OCI-LY1 (cell line): ENCODE data around the gene SDR42E2.

Experiments
- H2AFZ ChIP-seq: fragments of 200-600 bp; sonication (generic), shearing (Covaris generic); 2 replicates; pipeline ENCODE4 v1.6.0; 2014; ENCODE audit warnings: antibody characterized with exemption, mild to moderate bottlenecking, low read length
- H3F3A ChIP-seq: fragments of 200-600 bp; sonication (generic), shearing (Covaris generic); 2 replicates; pipeline ENCODE4 v1.6.0; 2014; ENCODE audit warnings: mild to moderate bottlenecking, antibody characterized with exemption, low read length, moderate library complexity; ENCODE audit not compliant: insufficient read depth
- H3K27ac ChIP-seq: fragments of 200-600 bp; sonication (generic); 2 replicates; pipeline ENCODE4 v1.5.1; 2014; ENCODE audit warnings: low read length, mixed run types, mild to moderate bottlenecking, low read depth; ENCODE audit not compliant: poor library complexity, severe bottlenecking
- H3K27me3 ChIP-seq: fragments of 200-600 bp; sonication (generic); 2 replicates; pipeline ENCODE4 v1.6.0; 2014; ENCODE audit warnings: antibody characterized with exemption, mild to moderate bottlenecking, low read length, moderate library complexity; ENCODE audit not compliant: insufficient read depth
- H3K36me3 ChIP-seq: fragments of 200-600 bp; sonication (generic); 2 replicates; pipeline ENCODE4 v1.6.1; 2014; ENCODE audit warnings: mild to moderate bottlenecking, antibody characterized with exemption, low read length, moderate library complexity, mixed read lengths; ENCODE audit not compliant: insufficient read depth
- H3K4me1 ChIP-seq: fragments of 200-600 bp; sonication (generic); 2 replicates; pipeline ENCODE4 v1.5.1; 2014; ENCODE audit warnings: mild to moderate bottlenecking, low read length, moderate library complexity; ENCODE audit not compliant: insufficient read depth, severe bottlenecking
- H3K4me2 ChIP-seq: fragments of 200-600 bp; sonication (generic), shearing (Covaris generic); 2 replicates; pipeline ENCODE4 v1.6.1; 2014; ENCODE audit warnings: low read length
- H3K4me3 ChIP-seq: fragments of 200-600 bp; sonication (generic); 2 replicates; pipeline ENCODE4 v1.5.1; 2014; ENCODE audit warnings: low read length, low read depth, mild to moderate bottlenecking, mixed read lengths; ENCODE audit not compliant: poor library complexity, severe bottlenecking
- H3K79me2 ChIP-seq: fragments of 200-600 bp; shearing (Covaris generic); 2 replicates; pipeline ENCODE4 v1.6.1; 2016; ENCODE audit warnings: mixed run types, low read length, mixed read lengths; ENCODE audit not compliant: insufficient read depth
- H3K9ac ChIP-seq: fragments of 200-600 bp; sonication (generic), shearing (Covaris generic); 2 replicates; pipeline ENCODE4 v1.6.1; 2014; ENCODE audit warnings: mild to moderate bottlenecking, low read length, mixed read lengths
- H3K9me2 ChIP-seq: fragments of 200-600 bp; sonication (generic), shearing (Covaris generic); 2 replicates; pipeline ENCODE4 v1.6.1; 2014; ENCODE audit warnings: low read depth, mild to moderate bottlenecking, low read length, mixed read lengths
- H3K9me3 ChIP-seq: fragments of 200-600 bp; shearing (Covaris generic); 2 replicates; pipeline ENCODE4 v1.6.1; 2014; ENCODE audit warnings: low read length, mixed read lengths
- H4K20me1 ChIP-seq: fragments of 200-600 bp; sonication (generic), shearing (Covaris generic); 2 replicates; pipeline ENCODE4 v1.6.0; 2016; ENCODE audit warnings: mild to moderate bottlenecking, low read length; ENCODE audit not compliant: insufficient read depth
- EZH2 ChIP-seq: fragments of 200-600 bp; sonication (generic), shearing (Covaris generic); IDR thresholded peaks from 2 replicates; pipeline ENCODE4 v1.8.0; 2017; ENCODE audit warnings: borderline replicate concordance, mixed run types, mild to moderate bottlenecking, antibody characterized with exemption, low read length, moderate library complexity, mixed read lengths
- TF ChIP-seq, protein P1 (sequence below): fragments of 200-600 bp; sonication (generic), shearing (Covaris generic); IDR thresholded peaks from 2 replicates; pipeline ENCODE4 v1.5.1; 2017; ENCODE audit warnings: mild to moderate bottlenecking, antibody characterized with exemption, low read length, moderate library complexity, mixed read lengths

SDR42E2 gene

DNA sequence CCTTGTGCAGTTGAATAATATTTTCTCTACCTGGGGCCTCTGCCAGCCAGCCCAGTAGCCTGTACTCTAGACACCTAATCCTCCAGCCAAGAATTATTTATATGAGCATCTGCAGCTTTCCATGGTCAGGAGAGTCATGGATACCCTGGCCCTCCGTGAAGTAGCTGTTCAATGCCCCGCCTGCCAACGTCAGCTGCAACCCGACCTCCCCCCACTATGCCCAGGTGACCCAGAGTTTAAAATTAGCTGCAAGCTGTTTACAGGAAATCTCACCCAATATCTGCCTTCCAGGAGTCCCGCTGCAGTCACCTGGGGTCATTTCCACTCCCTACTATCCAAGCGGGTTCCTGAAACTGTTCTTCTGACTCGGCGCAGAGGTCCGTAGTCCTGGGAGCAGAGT is 12.3 kb downstream of the SDR42E2 start:
- Histone ChIP-seq H3K4me2 (no peak overlapping the region), H3K27me3 (0 out of 2 replicates have a peak, but pooled peaks cover 8% of the 10 kb centered on the region), H3K4me1 (no peaks in the 10 kb centered on the region), H3K9me2 (no peaks in the 10 kb centered on the region), H3K4me3 (no peak overlapping the region), H3K36me3 (no peaks in the 10 kb centered on the region), H3K9me3 (no peaks in the 10 kb centered on the region), H3F3A (no peaks in the 10 kb centered on the region), H3K27ac (no peak overlapping the region), H4K20me1 (no peaks in the 10 kb centered on the region), H3K9ac (no peak overlapping the region), H3K79me2 (no peaks in the 10 kb centered on the region), H2AFZ (no peak overlapping the region)
- TF ChIP-seq, protein P1, sequence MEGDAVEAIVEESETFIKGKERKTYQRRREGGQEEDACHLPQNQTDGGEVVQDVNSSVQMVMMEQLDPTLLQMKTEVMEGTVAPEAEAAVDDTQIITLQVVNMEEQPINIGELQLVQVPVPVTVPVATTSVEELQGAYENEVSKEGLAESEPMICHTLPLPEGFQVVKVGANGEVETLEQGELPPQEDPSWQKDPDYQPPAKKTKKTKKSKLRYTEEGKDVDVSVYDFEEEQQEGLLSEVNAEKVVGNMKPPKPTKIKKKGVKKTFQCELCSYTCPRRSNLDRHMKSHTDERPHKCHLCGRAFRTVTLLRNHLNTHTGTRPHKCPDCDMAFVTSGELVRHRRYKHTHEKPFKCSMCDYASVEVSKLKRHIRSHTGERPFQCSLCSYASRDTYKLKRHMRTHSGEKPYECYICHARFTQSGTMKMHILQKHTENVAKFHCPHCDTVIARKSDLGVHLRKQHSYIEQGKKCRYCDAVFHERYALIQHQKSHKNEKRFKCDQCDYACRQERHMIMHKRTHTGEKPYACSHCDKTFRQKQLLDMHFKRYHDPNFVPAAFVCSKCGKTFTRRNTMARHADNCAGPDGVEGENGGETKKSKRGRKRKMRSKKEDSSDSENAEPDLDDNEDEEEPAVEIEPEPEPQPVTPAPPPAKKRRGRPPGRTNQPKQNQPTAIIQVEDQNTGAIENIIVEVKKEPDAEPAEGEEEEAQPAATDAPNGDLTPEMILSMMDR, result no peak
- TF ChIP-seq EZH2, result no peak

DNA sequence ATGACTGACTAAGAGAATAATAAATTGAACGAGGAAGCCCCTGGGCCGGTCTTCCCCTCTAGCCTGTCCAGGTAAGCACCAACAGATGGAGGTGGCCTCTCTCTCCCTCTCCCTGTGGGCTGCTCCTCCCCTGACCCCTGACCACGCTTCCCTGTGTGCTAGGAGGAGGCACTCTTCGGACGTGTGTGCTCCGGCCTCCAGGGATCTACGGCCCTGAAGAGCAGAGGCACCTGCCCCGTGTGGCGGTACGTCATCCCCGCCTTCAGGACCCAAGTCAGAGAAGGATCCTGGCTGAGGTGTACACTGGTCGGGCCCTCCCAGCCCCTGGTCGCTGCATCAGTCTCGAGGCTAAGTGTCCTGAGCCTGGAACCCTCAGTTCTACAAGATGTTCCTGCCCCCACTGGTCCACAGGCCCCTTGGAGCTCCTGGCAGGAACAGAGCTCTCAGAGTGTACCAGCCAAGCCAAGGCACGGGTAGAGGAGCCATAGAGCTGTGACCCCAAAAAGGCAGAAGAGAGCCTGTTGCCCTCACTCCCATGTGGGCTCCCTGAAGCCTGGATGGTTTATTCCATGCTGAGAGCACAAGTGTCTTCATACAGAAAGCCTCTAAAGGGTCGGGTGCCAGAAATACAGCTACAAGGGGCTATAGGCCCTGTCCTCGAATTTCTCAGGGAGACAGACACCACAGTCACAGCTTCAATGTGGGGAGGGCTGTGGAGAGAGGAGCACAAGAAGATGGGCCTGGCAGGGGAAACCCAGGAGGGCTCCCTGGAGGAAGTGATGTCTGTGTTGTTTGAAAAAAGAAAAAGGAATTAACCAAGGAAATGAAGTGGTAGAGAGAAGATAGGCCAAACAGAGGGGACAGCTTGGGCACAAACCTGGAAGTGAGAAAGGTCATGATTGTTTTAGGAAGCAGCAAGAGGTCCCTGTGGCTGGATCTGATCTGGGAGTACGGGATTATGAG is 15.9 kb downstream of the SDR42E2 start:
- Histone ChIP-seq H3K27me3 (peaks cover 8% of the 10 kb centered on the region; the same call in 1 of the 2 replicates), H3K79me2 (no peaks in the 10 kb centered on the region), H3F3A (no peaks in the 10 kb centered on the region)

DNA sequence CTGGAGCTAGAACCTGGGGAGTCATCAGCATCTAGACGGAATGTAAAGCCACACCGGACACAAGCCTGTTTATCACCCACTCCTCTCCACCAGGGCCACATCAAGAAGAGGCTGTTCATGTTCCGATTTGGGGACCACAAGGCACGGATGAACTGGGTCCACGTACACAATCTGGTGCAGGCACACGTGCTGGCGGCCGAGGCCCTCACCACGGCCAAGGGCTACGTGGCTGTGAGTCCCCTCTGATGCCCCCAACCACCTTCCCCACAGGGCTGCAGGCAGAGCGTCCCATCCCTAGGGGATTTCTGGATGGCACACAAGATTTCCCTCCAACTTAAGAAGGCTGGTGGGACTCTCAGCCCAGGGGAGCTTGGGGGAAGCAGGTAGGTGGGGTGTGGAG is 19.1 kb downstream of the SDR42E2 start:
- no peaks in the 10 kb centered on the region for H3F3A ChIP-seq
- H3K9me3 ChIP-seq, result no peaks in the 10 kb centered on the region
- H3K4me1 ChIP-seq, result no peaks in the 10 kb centered on the region
- H3K4me3 ChIP-seq, result no peak overlapping the region
- no peaks in the 10 kb centered on the region for H3K79me2 ChIP-seq
- no peak for TF ChIP-seq EZH2
- TF ChIP-seq, protein P1, result no peak
- H3K9ac ChIP-seq, result no peak overlapping the region
- H3K9me2 ChIP-seq, result no peaks in the 10 kb centered on the region
- H2AFZ ChIP-seq, result no peak overlapping the region
- H4K20me1 ChIP-seq, result no peaks in the 10 kb centered on the region
- no peak overlapping the region for H3K27ac ChIP-seq
- H3K36me3 ChIP-seq, result no peaks in the 10 kb centered on the region
- no peak overlapping the region for H3K4me2 ChIP-seq
- no peaks in the 10 kb centered on the region; the same call in 1 of the 2 replicates for H3K27me3 ChIP-seq

More for the DNA sequence above, 15.9 kb downstream of the SDR42E2 start:
- TF ChIP-seq, protein P1, result no peak
- no peak for TF ChIP-seq EZH2
- no peaks in the 10 kb centered on the region for H3K9me3 ChIP-seq
- H3K4me2 ChIP-seq, result no peak overlapping the region
- H3K9ac ChIP-seq, result no peak overlapping the region
- no peaks in the 10 kb centered on the region for H4K20me1 ChIP-seq
- H3K27ac ChIP-seq, result no peak overlapping the region
- H2AFZ ChIP-seq, result no peak overlapping the region
- no peaks in the 10 kb centered on the region for H3K9me2 ChIP-seq
- H3K4me3 ChIP-seq, result no peak overlapping the region
- no peaks in the 10 kb centered on the region for H3K36me3 ChIP-seq
- no peaks in the 10 kb centered on the region for H3K4me1 ChIP-seq
